Natural killer cell (primary cell): Measurements from ENCODE around the gene CFAP300. TPM values are rescaled to one million over a fixed set of nuclear protein-coding genes. Genes with fewer than 3 reads are reported as not detected.

Experiments used
- ATAC-seq, 3 donors: fragments of 150-1000 bp in 2 of 3; fragments of 200-7000 bp in 1 of 3; cut with Tn5 transposase; 1 replicate in 1 of 3; 2 replicates in 2 of 3; pipeline ENCODE4 v1.10.0; 2021; ENCODE audit warnings: mild to moderate bottlenecking in 2 of 3, moderate library complexity in 2 of 3
- DNase-seq, 2 donors: peaks; one replicate each; pipeline versions ENCODE4 v3.0.0 to v3.0.0-alpha.2; 2013 to 2021; ENCODE audit warnings: mixed read lengths in 1 of 2
- H3K27ac ChIP-seq: one replicate; pipeline ENCODE4 v1.5.1; 2013; ENCODE audit warnings: mild to moderate bottlenecking, low read length
- H3K27me3 ChIP-seq: one replicate; pipeline ENCODE4 v1.6.1; 2013; ENCODE audit warnings: low read length; ENCODE audit not compliant: control insufficient read depth, insufficient read depth
- H3K36me3 ChIP-seq: one replicate; pipeline ENCODE4 v1.6.1; 2013; ENCODE audit warnings: low read length; ENCODE audit not compliant: control insufficient read depth, insufficient read depth
- H3K4me1 ChIP-seq: one replicate; pipeline ENCODE4 v1.6.1; 2013; ENCODE audit warnings: low read length; ENCODE audit not compliant: control insufficient read depth, insufficient read depth
- H3K4me3 ChIP-seq: one replicate; pipeline ENCODE4 v1.5.1; 2013; ENCODE audit warnings: low read length
- H3K9me3 ChIP-seq: one replicate; pipeline ENCODE4 v1.6.1; 2013; ENCODE audit warnings: low read length; ENCODE audit not compliant: control insufficient read depth, insufficient read depth
- H3K27ac Mint-ChIP-seq, 2 donors: one replicate each; pipeline ENCODE4 v1.8.0; 2022; ENCODE audit warnings: mild to moderate bottlenecking in 2 of 2, mixed read lengths in 2 of 2, moderate library complexity in 1 of 2
- H3K27me3 Mint-ChIP-seq, 2 donors: one replicate each; pipeline ENCODE4 v1.8.0; 2022; ENCODE audit warnings: low read depth in 2 of 2, mixed read lengths in 2 of 2
- H3K36me3 Mint-ChIP-seq: one replicate; pipeline ENCODE4 v1.8.0; 2022; ENCODE audit warnings: mixed read lengths
- H3K4me1 Mint-ChIP-seq, 2 donors: one replicate each; pipeline ENCODE4 v1.8.0; 2022; ENCODE audit warnings: mixed read lengths in 2 of 2
- H3K4me3 Mint-ChIP-seq: one replicate; pipeline ENCODE4 v1.8.0; 2022; ENCODE audit warnings: mild to moderate bottlenecking, moderate library complexity, mixed read lengths
- H3K9me3 Mint-ChIP-seq, 2 donors: one replicate each; pipeline ENCODE4 v1.8.0; 2022; ENCODE audit warnings: mixed read lengths in 2 of 2
- WGBS: methylation state at CpG from one replicate; pipeline ENCODE4 v1.1.7; 2013; ENCODE audit warnings: missing lambda C conversion rate; ENCODE audit not compliant: insufficient coverage; 5-methylcytosine and 5-hydroxymethylcytosine counted together
- intact Hi-C: fragments of 100-400 bp; cut with micrococcal nuclease; formaldehyde crosslinking; loops from one replicate; pipeline ENCODE4 v1.14.2; 2022
- total RNA-seq, 4 donors: library from RNA; stranded (reverse); fragments of 120-200 nt in 1 of 4; gene quantifications; one replicate each; pipeline versions ENCODE4 v1.2.3 to v1.2.4, GENCODE V29; 2013 to 2022
- TF ChIP-seq, protein P1 (sequence below): fragments of 200-600 bp; IDR thresholded peaks from one replicate; pipeline ENCODE4 v1.8.0; 2022; ENCODE audit warnings: antibody characterized with exemption

Gene CFAP300
- total RNA-seq, 3 donors from 2014 or later (not counting 1 experiment from before 2014, with no cell fraction given) = not detected

DNA sequence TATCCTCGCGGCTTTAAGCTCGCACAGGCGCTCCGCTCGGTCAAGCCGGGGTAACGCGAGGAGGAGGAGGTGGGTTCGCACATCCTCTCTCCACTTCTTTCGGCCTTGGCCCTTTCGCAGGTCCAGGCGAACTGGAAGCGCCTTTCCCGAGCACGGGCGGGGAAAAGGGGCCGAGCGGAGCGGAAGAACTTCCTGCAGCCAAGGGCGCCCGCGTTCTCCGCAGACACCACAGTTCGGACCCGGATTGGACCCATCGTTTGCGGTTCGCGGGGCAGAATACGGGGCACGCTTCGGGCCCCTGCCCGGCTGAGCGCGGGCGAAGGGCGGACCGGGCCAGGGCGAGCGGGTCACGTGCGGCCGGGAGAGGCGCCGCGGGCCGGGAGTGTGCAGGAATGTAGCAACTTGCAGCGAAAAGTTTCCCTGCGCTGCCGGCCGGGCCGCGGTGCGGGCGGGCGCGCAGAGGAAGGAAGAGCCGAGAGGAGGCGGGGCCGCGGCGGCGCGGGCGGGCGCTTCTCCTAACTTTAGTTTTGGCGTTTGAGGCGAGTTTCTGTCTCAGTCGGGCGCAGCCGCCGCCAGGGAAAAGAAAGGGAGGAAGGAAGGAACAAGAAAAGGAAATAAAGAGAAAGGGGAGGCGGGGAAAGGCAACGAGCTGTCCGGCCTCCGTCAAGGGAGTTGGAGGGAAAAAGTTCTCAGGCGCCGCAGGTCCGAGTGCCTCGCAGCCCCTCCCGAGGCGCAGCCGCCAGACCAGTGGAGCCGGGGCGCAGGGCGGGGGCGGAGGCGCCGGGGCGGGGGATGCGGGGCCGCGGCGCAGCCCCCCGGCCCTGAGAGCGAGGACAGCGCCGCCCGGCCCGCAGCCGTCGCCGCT, 62.9 kb downstream of the CFAP300 start, which contains the start of gene YAP1:
Gene YAP1, plus strand, starts transcription at position 552 of the 865 bp plus-strand sequence. CDS start 402 bp downstream, outside the sequence.
- no peaks in the 10 kb centered on the region for H3K36me3 ChIP-seq
- Mint-ChIP-seq H3K27me3 (peaks cover 14 to 21% of the 10 kb centered on the region in 2 donors), H3K4me1 (peaks cover 11 to 15% of the 10 kb centered on the region in 2 donors), H3K4me3 (peak within 1 kb of the TSS; percentile 99), H3K27ac (peak within 1 kb of the TSS in 1 of 2 donors; percentile 66), H3K36me3 (no peaks in the 10 kb centered on the region), H3K9me3 (no peaks in the 10 kb centered on the region)
- DNase-seq = peak; percentile 46 to 74
- TF ChIP-seq, protein P1, sequence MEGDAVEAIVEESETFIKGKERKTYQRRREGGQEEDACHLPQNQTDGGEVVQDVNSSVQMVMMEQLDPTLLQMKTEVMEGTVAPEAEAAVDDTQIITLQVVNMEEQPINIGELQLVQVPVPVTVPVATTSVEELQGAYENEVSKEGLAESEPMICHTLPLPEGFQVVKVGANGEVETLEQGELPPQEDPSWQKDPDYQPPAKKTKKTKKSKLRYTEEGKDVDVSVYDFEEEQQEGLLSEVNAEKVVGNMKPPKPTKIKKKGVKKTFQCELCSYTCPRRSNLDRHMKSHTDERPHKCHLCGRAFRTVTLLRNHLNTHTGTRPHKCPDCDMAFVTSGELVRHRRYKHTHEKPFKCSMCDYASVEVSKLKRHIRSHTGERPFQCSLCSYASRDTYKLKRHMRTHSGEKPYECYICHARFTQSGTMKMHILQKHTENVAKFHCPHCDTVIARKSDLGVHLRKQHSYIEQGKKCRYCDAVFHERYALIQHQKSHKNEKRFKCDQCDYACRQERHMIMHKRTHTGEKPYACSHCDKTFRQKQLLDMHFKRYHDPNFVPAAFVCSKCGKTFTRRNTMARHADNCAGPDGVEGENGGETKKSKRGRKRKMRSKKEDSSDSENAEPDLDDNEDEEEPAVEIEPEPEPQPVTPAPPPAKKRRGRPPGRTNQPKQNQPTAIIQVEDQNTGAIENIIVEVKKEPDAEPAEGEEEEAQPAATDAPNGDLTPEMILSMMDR = no peak
- peak; percentile 74 to 86 (median 81) for ATAC-seq
- WGBS = under 1% methylated on average over 104 of the region's 104 CpGs
- no peaks in the 10 kb centered on the region for H3K9me3 ChIP-seq
- no peak within 1 kb of the TSS for H3K27ac ChIP-seq
- intact Hi-C loops = no loop called here
- peak within 1 kb of the TSS; percentile 49 for H3K4me3 ChIP-seq
- peaks cover 14% of the 10 kb centered on the region for H3K4me1 ChIP-seq
- H3K27me3 ChIP-seq = peaks cover 25% of the 10 kb centered on the region

DNA sequence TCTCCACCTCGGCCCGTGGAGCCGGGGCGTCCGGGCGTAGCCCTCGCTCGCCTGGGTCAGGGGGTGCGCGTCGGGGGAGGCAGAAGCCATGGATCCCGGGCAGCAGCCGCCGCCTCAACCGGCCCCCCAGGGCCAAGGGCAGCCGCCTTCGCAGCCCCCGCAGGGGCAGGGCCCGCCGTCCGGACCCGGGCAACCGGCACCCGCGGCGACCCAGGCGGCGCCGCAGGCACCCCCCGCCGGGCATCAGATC, 63.4 kb downstream of the CFAP300 start:
- WGBS = 2% methylated on average over 31 of the region's 31 CpGs
- Histone ChIP-seq H3K4me1 (peaks cover 14% of the 10 kb centered on the region), H3K36me3 (no peaks in the 10 kb centered on the region), H3K4me3 (no peak overlapping the region), H3K27me3 (peaks cover 28% of the 10 kb centered on the region), H3K27ac (no peak overlapping the region), H3K9me3 (no peaks in the 10 kb centered on the region)
- no peaks in the 10 kb centered on the region for H3K36me3 Mint-ChIP-seq
- H3K27ac Mint-ChIP-seq = peak overlapping the region in 1 of 2 donors; percentile 66
- H3K9me3 Mint-ChIP-seq = no peaks in the 10 kb centered on the region
- peaks cover 11 to 15% of the 10 kb centered on the region in 2 donors for H3K4me1 Mint-ChIP-seq
- ATAC-seq (peak in 1 of 3 donors; percentile 44), DNase-seq (no peak)
- TF ChIP-seq, protein P1 = no peak
- H3K4me3 Mint-ChIP-seq = no peak overlapping the region
- H3K27me3 Mint-ChIP-seq = peaks cover 18 to 26% of the 10 kb centered on the region in 2 donors
- intact Hi-C loops = no loop called here

DNA sequence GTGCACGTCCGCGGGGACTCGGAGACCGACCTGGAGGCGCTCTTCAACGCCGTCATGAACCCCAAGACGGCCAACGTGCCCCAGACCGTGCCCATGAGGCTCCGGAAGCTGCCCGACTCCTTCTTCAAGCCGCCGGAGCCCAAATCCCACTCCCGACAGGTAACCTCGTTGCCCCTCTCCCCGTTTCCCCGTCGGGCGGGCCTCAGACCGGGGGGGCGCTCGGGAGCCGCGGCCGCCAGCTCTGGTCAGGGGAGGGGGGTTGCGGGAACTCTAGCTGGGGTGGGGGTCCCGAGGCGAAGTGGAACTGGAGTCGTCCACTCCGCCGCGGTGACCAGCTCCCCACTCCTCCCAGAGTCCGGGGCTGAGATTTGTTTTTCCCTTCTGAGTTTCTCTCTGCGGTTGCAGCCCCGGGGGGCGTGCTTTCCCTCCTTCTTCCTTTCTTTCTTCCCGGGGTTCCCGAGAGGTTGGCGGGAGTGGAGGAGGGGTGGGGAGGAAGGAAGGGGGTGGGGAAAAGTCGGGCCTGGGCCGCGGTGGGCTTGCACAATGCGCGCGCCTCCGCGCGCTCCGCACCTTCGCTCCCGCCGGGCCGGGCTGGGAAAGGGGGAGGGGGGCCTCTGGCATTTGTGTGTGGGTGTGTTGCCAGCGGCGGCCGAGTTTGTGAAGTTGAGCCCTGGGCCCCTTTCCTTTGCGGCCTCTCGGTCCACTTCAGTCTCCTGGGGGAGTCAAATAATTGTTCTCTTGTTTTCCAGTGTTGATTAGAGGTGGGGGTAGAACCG, 64.0 kb downstream of the CFAP300 start:
- ATAC-seq (peak in 2 of 3 donors; percentile 25 to 28), DNase-seq (peak in 1 of 2 donors; percentile 30)
- Mint-ChIP-seq H3K4me3 (peak overlapping the region; percentile 81), H3K36me3 (no peaks in the 10 kb centered on the region), H3K9me3 (no peaks in the 10 kb centered on the region), H3K27ac (no peak overlapping the region), H3K4me1 (peaks cover 11 to 15% of the 10 kb centered on the region in 2 donors), H3K27me3 (peaks cover 18 to 31% of the 10 kb centered on the region in 2 donors)
- H3K4me1 ChIP-seq = peaks cover 14% of the 10 kb centered on the region
- WGBS = 8% methylated on average over 46 of the region's 61 CpGs
- H3K27ac ChIP-seq = no peak overlapping the region
- intact Hi-C loops = no loop called here
- H3K4me3 ChIP-seq = no peak overlapping the region
- TF ChIP-seq, protein P1 = no peak
- no peaks in the 10 kb centered on the region for H3K36me3 ChIP-seq
- peaks cover 28% of the 10 kb centered on the region for H3K27me3 ChIP-seq
- no peaks in the 10 kb centered on the region for H3K9me3 ChIP-seq
